NOMO-1 treated with dmso at 0.1 percent for 144 hours (cell line): ENCODE results near the gene PTPN14.

Experiments used
- DNase-seq: peaks from one replicate; lab custom pipeline; 2025; ENCODE audit not compliant: unreplicated experiment; lab: John Stamatoyannopoulos, UW

The PTPN14 gene

DNA sequence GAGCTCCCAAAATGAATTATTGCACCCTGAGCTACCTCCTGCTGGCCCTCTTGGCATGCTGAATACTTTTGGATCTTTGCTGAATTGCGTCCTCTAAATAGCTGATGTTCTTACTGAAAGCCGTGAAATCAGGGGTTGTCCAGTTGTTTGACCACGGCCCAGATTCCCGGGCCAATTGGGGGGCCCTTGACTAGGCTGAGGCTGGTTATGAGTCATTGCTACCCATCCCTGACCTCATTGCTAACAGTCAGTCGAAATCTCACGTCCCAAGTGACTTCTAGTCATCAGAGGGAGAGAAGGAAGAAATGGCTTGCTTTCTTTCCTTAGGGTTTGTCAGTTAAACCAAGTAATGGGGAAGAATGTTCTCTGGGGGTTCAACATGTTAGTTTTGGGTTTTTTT, 233.0 kb downstream of the PTPN14 start:
- no peak for DNase-seq

- DNase-seq = no peak
These were observed 233.7 kb downstream of the PTPN14 start for GRCh38 chr1:214317734-214318133.

DNA sequence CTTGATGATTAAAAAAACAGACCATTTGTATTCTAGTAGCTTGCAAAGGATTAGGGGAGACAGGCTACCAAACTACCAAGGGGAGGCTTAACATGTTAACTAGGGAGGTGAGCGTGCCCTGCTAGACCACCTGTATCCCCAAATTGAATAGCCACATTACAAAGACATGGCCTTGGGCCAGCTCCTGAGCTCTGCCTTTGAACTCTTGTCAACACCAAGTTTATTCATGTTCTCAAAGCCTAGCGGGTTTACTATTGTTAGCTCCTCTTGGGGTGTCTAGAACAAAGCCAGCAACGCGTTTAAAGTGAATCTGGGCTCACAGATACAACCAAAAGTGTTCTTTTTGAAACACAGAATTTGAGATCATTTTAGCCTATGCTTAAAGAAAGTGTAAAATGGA, 234.1 kb downstream of the PTPN14 start:
- DNase-seq = no peak

DNA sequence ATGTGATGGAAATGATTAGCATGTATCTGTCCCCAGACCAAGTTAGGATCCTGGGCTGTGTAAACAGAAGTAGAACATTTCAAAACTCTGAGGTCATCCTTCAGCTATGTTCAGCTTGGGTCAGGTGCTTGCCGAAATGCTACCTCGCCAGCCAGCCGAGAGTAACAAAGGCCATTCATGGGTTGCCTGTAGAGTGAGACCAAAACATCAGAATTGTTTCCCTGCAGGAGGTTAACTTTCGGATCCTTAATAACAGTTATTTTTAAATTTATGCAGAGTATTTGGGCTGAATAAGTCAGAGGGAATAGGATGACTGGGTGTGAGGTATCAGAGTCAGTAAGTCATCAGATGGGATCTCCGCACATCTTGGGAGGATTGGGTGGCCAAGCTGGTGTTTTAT, 234.8 kb downstream of the PTPN14 start:
- no peak for DNase-seq

- DNase-seq = no peak
These were observed 237.1 kb downstream of the PTPN14 start for GRCh38 chr1:214314178-214314843.

- DNase-seq = no peak
These were observed 238.8 kb downstream of the PTPN14 start for GRCh38 chr1:214312530-214313051.

DNA sequence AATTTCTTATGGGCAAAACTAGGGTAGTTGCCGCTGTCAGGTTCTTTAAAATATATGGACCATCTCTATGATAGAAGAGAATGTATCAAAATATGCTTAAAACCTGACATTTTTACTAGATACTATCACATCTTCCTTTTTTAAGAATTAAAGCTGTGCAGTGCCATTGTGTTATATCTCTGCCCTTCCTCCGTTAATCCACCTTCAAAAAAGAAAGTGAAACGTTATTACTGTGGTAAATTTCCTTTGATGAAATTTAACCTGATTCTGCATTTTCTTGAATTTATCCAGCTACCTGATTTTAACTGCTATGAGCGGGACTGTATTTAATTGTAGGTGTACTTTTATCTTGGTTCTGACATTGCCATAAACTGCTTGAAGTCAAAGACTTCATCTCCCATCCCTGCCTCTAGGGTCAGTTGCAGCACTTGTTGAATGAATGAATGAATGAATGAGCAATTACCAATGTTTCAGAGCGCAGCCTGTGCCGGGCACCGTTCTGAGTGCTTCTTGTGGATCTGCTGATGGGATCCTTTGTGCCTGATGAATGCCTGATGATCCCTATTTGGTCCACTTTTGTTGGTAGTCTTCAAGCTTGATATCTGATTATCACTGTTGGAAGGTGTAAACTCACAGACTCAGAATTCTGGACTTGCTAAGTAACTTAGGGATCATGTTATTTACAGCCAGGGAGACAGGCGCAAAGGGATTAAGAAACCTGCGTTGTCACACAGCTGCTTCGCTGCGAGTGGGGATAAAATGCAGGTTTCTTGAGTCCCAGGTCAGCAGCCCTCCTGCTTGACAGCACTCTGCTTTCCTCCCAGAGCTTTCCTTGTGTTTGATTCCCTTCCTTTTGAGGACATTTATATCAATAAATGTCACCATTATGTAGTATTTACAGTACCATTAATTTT, 240.4 kb downstream of the PTPN14 start:
- DNase-seq = no peak

GRCh38 chr1:214310010-214310409, 241.4 kb downstream of the PTPN14 start:
- peak; percentile 8 for DNase-seq

DNA sequence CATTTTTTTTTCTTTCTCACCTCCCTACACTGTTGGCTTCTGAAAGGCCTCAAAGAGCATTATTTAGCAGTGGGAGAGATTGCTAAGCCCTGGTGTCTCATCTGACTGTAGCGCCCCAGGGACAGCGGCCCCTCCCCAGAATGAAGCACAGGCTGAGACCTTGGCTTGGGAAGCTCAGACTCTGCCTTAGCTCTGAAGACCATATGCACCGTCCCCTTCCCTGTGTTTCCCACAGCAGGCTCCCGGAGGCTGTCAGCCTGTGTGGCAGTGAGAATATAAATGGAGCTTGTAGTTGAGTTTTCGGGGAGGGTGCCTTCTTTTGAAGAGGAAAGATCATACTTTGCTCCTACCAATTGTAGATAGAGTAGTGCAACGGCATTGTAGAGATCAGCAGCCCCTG, 245.1 kb downstream of the PTPN14 start:
- DNase-seq = no peak

DNA sequence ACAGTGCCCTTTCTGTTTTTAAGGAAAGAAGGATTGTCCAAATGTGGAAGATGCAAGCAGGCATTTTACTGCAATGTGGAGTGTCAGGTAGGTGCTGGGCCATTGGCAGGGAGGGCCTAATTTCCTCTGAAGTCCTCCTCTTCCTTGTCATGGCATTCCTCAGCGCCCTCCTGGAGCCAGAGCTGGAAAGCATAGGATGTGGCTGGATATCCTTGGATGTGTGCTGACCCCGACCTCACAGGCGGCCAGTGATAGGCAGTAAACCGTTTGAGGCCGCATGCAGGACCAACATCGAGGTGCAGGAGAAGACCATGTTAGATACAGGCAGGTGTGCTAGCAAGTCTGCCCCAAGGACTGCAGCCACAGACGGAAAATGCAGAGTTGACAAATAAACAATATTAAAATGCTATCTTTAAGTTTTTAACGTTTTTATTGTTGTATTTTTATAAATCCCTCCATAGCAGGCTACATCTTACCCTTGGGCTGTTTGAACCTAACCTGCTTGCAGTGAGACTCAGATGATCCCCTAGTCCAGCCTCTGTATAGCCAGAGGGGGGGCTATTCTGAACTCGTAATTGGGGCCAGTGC, 246.1 kb downstream of the PTPN14 start:
- no peak for DNase-seq

- no peak for DNase-seq
These were observed 248.1 kb downstream of the PTPN14 start for GRCh38 chr1:214303141-214303930.

DNA sequence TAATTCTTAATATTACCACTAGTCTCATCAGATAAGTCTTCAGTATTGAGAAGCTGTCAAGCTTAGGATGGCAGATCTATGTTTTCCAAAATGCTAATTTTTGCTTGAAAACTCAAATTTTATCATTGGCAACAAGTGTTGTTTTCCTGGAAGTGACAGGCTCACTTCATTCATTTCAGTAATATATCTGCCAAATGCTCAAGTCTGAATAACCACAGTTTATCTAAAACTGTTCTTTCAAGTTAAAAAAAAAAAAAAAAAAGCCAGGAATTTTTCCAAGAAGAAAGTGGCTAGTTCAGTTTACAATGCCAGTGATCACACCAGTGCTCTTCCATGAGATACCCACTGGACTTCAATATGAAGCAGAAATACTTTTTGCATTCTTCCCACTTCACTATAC, 249.9 kb downstream of the PTPN14 start:
- no peak for DNase-seq

- DNase-seq = no peak
These were observed 251.1 kb downstream of the PTPN14 start for GRCh38 chr1:214300149-214300780.
